Myocyte (in vitro differentiated cells): ENCODE measurements around the gene MAP2K2. TPM values are rescaled to one million over a fixed set of nuclear protein-coding genes. Genes with fewer than 3 reads are reported as not detected.

Experiments used
- DNase-seq: peaks from one replicate; pipeline ENCODE4 v3.0.0-alpha.2; 2012; ENCODE audit warnings: low read depth
- total RNA-seq: library from RNA; depleted of rRNA; stranded (reverse); fragments of >200 nt; gene quantifications from 2 replicates; pipeline ENCODE4 v1.2.3, GENCODE V29; 2014

MAP2K2 gene
- total RNA-seq, 1 donor from 2014 or later = 224 TPM

DNA sequence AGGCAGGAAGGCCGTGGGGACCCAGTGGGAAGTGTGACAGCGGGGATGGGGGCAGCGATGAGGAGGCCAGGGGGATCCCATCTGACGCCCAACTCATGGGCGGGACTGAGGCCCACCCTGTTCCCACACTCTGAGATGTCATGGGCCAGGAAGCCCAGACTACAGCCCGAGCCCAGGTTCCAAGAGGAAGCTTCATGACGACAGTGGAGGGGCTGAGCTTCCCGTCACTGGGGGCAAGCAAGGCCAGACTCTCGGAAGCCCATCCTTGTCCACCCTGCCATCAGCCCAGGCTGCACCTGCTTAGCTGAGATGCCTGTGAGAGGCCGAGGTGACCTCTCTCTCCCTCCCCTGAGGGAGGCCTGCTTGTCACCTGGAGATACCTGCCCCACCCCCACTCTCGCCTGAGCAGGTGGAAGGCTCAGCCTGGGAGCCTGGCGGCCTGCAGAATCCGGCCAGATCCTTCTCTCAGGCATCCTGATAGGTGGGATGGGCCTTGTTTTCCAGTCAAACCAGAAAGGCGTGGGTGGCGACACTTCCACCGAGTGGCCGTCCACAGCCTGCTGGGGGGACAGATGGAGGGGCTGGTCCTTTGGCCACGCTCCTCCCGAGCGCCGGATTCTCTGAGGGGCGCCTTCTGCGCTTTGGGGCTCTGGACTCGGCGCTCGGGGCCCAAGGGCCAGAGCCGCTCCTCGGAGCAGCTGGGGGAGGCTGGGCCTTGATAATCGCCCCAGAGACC is 62.1 kb downstream of the MAP2K2 start:
- DNase-seq = no peak

DNA sequence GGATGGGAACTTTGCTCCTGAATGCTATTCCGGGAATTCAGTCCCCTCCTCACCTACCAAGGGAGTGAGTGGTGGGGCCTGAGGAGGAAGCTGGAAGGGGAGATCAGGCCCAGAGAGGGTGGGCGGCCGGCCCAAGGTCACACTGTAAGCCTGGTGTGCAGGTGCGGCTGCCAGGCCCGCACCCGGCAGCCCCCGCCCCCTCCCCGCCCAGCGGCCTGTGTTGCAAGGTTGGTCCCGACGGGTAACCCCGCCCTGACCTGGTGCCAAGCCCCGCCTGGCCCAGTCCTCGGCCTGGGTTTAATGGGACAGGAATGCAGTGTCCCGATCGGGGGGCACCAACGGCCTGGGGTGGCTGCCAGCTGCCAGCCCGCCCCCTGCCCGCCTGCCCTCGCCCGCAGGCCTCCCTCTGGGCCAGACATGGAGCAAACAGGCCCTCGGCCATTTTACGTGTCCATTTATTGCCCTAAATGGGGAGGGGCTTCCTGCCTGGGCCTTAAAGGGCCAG is 62.7 kb downstream of the MAP2K2 start:
- DNase-seq = no peak

DNA sequence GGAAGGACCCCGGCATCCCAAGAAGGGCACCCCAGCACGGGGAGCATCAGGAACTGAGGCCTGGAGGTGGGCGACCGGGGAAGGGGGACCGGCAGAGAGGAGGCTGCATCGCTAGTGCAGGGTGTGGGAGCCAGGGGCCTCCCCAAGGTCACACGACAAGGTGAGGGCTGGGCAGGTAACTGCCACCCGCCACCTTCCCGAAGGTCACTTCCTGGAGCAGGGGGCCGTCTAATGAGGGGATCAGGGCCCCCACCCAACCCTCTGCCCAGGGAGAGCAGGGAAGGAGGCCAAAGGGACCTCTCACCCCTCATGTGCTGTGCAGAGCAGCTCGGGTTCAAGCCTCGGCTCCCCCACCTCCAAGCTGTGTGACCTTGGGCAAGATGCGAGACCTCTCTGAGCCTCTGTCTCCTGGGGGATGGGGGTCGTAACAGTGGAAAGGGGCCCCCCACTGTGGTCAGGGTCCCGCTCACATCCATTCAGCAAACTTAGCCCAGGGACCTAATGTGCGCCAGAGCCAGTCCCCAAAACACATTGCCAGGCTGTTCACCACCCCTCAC is 63.2 kb downstream of the MAP2K2 start:
- DNase-seq = no peak

DNA sequence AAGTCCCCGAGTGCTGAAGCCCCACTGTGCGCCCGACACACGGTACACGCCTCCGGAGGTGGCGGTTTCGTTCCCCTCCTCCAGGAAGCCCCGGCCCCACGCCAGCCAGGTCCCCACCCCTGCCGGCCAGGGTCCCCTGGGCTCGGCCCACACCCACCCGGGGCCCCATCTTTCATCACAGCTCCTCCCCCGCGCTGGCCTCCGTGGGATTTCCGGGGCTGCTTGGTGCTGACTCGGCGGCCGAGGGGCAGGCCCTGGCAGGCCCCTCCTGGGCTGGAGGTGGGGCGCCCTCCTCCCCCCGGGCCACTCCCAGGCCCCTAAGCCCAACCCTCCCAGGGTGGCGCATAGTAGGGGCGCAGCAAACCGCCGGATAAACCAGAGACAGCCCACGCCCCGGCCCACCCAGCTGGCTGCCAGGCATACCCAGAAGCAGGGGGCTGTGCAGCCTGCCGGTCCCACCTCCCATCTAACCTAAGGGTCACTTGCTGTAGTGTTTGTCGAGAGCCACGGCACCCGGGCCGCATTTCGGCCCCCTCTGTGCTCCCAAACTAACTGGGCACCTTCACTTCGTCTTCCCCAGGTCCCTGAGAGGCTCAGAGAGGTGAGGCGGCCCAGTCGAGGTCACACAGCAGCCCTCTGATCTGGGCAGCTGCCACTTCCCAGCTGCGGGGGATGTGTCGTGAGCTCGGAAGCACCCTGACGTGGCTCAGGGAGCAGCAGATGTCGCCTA is 63.9 kb downstream of the MAP2K2 start:
- no peak for DNase-seq

DNA sequence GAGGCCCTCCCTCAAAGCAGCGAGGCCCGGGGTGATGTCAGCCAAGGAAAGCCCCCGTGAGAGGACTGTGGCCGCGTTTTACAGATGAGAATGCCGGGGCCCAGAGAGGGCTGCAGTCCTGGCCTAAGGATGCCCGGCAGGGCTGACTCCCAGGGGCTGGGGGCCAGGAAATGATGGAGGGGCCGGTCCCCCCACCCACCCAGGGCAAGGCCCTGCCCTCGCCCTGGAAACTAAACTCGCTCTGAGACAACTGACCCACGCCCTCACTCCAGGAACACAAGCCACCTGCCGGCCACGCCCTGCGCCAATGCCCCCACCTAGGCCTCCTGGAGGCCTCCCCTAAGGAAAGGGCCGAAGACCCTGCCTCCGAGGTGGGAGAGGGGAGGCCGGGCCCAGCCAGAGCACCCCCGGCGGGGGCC is 64.5 kb downstream of the MAP2K2 start:
- DNase-seq = no peak

DNA sequence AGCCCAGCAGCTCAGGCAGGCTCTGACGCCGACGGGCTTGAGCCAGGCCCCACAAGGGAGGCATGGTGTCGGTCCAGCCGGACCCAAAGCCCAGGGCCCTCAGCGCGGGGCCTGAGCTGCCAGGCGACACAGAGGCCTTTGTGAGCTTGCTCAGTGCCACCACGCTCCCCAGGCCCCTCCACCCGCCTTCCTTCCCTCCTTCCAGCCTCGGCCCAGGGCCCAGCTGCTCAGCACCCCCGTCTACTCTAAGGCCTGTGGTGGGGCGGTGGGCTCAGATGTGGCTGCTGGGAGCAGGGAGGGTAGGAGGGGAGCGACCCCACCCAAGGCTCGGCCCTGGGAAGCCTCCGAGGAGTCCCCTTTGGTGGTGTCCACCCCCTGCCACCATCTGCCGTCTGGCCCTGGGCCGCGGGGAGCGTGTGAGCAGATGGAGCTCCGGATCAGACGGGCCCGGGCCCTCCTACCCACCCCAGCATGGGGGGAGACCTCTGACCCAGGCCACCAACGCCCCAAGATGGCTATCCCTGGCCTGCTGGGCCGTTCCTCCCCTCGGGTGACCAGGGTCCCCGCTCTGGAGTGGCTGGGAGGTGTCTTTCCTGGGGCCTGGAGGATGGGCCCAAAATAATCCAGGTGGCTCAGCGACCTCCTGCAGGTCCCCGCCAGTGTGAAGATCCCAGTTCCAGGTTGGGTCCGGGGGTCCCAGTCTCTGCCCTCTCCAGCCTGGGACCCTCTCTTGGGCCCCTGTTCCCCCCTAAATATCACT is 65.0 kb downstream of the MAP2K2 start:
- peak; percentile 70 for DNase-seq

DNA sequence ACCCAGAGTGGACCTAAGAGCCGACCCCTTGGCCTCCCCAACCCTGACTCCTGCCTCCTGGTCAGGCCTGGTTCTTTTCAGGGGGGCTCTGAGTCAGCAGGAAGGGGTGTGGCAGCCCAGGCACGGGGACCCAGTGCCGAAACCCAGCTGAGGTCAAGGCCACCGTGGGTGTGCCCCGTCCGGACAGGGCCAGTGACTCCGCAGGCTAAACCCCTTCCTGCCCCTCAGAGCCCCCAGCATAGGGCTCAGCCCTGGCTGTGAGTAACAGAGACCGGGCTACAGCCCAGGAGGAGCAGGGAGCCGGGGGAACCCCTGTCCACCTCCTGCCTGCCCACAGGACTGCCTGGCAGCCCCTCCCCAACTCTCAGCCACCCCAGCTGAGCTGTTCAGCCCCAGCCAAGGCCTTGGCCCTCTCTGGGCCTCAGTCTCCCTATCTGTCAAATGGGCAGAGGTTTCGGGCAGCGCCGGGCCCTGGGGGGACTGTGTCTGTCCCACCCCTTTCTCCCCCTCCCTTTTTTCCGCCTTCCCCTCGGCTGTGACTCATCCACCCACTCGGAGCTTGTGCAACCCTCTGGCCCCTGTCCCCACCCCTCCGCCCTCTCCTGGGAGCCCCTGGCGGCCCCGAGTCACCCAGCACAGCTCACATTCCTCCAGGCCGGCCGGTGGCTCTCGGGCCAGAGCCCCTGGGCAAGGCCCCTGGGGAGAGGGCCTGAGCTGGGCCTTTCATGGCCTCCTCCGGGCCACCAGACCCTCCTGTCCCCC is 65.8 kb downstream of the MAP2K2 start:
- DNase-seq = peak; percentile 86

DNA sequence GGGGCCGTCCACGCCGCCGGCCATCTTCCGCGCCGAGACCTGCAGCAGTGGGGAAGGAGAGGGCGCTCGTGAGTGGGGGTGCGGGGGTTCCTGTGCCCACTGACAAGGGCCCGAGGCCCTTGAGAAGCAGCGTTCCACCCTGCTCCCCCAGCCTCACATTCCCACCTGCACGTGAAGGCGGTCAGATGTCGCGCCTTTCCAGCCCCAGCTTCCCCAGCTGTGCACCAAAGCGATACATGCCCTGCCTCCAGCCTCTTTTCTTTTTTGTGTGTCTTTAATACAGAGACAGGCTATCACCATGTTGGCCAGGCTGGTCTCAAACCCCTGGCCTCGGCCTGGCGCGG is 68.7 kb downstream of the MAP2K2 start:
- no peak for DNase-seq

DNA sequence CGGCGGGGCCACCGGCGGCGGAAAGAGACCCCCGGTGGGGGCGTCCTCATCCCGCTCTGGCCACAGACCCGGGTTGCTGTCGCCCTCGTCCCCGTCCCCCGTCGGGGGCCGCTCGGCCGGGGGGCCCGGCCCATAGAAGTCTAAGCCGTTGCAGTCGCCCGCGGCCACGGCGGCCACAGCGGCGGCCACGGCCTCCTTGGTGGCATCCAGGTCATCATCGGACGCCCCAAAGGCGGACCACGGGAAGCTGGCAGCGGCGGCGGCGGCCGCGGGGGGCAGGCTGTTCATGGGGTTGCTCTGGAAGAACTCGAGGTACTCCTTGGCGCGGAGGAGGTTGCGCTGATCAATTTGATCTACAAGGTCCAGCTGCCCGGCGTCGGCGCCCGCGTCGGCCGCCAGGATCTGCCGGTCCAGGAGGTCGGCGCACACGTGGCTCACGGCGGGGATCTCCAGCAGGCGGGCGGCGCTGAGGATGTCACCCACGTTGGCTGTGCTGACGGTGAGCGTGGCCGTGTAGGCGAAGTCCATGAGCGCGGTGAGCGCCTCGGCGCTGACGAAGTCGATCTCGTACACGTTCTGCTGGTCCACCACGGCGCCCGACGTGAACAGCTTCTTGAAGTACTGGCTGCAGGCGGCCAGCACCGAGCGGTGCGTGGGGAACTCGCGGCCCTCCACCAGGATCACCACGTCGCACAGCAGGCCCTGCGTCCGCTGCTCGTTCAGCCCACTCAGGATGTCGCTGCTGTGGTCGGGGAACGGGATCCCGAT is 69.3 kb downstream of the MAP2K2 start:
- no peak for DNase-seq

DNA sequence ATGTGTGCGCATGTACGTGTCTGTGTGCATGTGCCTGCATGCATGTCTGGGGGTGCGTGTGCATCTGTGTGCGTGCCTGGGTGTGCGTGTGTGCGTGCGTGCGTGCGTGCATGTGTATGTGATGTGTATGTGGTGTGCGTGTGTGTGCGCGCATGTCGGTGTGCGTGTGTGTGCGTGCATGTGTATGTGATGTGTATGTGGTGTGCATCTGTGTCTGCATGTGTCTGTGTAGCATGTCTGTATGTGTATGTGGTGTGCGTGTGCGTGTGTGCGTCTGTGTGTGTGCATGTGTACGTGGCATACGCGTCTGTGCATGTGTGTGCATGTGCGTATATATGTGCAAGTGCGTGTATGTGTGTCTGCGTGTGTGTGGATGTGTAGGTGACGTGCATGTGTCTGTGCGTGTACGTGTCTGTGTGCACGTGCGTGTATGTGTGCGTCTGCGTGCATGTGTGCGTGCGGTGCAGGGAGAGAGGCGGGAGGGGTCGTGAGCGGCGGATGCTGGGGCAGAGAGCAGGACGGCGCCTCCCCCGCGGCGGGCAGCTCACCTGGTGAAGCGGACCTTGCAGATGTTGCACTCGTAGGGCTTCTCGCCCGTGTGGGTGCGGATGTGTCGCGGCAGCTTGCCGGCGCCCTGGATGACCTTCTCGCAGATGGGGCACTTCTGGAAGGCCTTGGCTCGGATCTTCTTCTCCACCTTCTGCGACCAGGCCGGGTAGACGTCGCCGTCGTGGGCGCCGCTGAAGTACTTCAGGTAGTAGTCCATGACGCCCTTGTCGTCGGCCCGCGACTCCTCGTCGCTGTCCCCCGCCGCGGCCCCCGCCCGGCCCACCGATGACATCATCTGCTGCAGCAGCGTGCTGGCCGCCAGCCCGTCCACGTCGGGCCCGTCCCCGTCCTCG is 70.2 kb downstream of the MAP2K2 start:
- no peak for DNase-seq

DNA sequence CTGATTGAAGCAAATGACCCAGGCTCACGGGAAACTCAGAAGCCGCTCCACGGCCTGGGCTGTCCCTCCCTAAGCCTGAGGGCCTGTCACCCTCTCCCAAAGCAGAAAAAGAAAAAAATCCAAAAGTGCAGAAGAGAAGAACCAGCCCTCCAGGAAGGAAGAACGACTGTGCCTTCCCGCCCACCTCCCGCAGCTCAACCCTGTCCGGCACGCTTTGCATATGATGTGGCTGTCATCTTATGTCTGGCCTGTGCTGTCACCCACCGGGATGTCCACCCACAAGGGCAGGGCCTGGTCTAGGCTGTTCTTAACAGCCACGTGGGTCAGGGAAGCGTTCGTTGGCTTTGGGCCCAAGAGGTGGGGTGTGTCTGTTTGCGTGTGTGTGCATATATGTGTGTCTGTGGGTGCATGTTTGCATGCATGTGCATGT is 70.9 kb downstream of the MAP2K2 start:
- DNase-seq = no peak

DNA sequence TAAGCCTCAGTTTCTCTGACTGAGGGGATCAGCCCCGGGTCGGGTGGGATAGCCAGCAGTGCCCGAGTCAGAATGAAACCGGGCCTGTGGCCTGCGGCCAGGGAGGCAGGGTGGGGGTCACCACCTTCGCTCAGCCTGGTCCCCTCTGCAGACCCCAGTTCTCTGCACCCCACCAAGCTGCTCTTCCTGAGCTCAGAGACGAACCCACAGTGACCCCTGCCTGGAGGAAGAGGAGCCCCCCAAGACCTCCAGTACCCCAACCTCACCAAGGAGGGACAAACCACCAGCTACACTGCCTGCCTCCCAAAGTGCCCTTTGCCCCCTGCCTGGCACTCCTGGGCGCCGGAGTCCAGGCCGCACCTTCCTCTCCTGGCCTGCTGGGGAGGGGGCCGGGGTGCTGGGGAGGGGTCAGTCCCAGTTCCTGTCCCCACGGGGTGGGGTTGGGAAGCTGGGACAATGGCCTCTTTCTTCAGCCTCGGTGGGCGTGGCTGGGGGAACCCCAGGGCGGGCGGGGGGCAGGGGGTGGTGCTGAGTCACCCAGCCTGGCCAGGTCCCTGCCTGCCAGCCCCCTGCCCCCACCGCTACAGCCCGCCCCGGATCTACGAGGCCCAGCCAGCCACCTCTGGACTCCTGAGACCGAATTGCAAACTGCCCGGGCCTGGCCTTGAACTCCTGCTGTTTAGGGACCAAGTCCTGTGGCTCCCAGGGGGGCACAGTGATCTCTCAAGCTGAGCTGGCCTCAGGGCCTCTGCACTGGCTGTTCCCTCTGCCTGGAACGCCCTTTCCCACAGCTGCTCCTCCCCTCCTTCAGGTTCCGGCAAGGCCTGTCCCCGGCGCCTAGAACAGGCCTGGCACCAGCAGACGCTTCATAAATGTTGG is 71.6 kb downstream of the MAP2K2 start:
- no peak for DNase-seq

DNA sequence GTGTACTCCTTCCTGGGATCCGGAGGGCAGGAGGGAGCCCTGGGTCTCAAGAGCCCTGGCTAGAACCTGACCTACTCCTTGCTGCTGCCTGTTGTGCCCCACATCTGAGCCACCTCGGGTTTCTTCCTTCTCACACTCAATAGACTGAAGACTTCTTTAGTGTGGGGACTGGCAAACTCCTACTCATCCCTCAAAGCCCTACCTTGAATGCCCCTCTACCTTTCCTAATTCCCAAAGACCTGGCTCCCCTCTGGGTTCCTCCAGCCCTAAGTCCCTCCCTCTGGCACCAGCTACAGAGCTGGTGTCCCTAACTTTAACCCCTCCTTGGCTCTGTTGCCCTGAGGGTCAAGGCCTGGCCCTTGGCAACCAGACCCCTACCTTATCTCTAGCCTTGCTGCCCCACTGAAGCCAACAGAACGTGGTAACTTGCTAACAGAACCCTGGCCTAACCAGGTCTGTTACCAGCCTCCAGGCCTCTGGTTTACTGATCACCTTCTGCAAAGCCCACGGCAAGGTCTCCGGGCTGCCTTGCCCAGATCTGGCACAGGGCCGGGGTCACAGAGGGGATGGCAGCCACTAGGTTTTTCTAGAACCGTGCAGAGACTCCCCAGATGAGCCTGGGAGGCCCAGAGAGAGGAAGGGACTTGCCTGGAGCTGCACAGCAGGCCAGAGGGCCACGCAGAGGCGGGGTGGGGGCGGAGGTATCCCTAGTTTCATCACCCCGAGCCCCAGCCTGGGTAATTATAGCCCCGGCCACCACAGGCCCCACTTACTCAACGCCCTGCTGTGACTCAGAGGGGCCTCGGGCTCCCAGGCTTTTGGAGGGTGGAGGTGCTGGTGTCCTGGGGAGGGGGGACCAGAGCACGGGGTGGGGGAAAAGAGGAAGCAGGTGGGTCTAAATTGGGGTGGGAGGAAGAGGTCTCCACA is 72.5 kb downstream of the MAP2K2 start:
- DNase-seq = peak; percentile 69

DNA sequence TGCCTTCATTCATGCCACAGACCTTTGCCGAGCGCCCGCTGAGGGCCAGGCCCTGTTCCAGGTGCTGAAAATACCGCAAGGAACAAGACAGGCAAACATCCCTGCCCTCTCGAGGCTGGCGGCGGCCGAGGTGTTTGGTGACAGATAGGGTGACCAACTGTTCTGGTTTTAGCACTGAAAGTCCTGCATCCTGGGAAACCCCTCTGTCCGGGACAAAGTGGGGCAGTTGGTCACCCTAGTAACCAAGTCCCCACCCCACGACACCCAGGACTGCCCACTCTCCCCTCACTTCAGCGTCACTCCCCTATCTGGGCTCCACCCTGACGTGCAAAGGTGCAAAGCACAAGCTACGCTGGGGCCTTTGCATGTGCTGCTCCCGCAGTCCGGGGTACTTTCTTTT is 74.5 kb downstream of the MAP2K2 start:
- DNase-seq = peak; percentile 33

DNA sequence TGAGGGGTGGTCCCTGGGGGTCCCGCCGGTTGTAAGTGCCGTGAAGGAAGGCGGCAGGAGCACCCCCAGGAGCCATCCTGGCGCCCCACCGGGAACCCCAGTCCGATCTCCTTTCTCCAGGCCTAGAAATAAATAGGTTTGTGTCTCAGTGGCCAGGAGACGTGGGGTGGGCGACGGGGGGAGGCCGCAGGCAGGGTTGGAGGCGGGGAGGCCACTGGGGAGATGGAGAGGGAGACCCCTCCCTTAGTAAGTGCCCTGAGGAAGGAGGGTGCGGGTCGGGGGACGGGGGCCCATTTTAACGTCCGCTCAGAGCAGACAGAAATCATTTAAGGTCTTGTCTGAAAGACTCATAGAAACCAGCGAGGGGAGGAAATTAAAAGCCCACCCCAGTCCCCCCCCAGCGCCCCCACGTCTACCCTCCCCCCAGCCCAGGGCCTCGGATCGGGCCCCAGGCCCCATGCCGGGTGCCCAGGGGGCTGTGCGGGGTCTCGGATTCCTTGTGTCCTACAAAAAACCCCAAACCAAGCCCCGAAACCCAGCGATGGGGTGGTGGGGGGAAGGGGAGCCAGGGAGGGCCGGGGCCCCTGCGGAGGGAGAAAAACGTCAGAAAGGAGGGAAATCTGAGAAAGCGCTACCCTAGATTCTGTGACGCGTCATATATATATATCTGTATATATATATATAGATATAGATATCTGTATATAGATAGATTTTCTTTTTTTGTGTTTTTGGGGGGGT is 76.8 kb downstream of the MAP2K2 start:
- DNase-seq = no peak

DNA sequence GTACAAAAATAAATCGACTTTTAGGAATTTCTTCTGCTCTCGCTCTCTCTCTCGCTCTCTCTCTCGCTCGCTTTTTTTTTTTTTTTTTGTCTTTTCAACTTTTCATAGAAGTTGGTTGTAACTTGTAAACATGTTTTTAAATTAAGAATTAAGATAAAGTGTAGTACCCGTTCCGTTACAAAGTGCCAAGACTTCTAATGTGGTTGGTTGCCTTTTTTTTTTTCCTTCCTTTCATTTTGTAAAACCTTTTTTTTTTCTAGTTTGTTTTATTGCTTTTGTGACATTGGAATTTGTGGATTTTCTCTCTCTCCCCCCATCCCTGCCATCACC is 77.6 kb downstream of the MAP2K2 start:
- DNase-seq = no peak
